NCI-H1694 treated with DMSO at 0.1 percent for 48 hours (cell line): Measurements from ENCODE around the gene MRPS5.
A peak's percentile ranks its signal among the peaks of the same experiment; 100 is the strongest.
"Not testable (repeated sequence)": the region's sequence is repeated elsewhere in the genome, so short reads cannot be mapped to it uniquely, and the experiment has no call there.

Experiments
- DNase-seq: peaks from one replicate; lab custom pipeline; 2025; lab: John Stamatoyannopoulos, UW

Gene MRPS5

DNA sequence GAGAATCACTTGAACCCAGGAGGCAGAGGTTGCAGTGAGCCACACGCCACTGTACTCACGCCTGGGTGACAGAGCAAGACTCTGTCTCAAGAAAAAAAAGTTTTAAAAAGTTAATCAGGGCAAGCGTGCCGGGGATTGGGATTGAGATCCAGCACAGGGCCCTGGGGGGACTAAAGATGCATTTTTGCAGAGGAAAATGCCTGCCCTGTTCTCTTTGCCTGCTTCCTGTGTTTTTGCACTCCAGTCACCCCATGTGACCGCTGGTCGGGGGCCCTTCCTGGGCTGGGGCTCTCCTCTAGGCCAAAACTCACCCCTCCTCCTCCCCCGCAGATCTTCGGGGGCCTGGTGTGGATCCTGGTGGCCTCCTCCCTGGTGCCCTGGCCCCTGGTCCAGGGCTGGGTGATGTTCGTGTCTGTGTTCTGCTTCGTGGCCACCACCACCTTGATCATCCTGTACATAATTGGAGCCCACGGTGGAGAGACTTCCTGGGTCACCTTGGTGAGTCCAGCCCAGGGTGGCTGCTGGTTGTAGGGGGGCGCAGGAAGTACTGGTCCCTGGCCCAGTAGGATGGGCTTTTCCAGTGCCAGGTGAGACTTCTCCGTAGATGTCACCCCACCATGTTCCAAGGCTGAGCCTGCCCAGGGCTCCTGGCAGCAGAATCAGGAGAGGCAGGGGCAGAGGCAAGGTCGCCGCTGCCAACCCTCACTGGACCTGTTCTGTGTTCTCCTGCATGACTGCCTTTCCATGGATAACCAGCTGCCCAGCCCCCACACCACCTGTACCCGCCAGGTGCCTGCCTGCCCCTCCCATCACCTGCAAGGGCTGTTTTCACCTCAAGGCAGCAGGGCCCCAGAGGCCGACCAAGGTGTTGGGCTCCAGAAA lies 73.7 kb downstream of the MRPS5 start:
- DNase-seq: no peak

DNA sequence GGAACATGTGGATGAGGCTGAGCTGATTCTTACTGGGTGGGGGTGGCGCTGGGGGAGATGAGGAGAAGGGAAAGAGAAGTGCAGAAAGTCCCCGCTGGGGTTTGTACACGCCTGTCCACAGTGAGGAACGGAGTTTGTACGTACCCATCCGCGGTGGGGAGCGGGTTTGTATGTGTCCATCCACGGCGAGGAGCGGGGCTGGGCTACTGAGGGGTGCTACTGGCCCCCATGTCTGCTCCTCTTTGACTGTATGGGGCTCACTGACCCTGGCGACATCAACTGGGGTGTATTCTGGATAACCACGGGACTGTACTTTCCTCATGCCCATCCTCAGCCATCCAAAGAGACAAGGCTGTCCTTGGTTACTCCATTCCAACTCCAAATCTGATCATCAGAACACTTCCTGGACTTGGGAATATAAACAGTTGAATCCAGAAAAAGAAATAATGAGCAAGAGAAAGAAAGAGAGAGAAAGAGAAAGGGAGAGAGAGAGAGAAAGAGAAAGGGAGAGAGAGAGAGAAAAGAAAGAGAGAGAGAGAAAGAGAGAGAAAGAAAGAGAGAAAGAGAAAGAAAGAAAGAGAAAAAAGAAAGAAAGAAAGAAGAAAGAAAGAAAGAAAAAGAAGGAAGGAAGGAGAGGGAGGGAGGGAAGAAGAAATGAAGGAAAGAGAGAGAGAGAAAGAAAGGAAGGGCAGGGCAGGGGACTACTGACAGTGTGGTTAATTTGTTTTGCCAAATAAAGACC lies 75.1 kb downstream of the MRPS5 start:
- no peak for DNase-seq

GRCh38 chr2:95044601-95045000 lies 77.0 kb downstream of the MRPS5 start:
- no peak for DNase-seq

DNA sequence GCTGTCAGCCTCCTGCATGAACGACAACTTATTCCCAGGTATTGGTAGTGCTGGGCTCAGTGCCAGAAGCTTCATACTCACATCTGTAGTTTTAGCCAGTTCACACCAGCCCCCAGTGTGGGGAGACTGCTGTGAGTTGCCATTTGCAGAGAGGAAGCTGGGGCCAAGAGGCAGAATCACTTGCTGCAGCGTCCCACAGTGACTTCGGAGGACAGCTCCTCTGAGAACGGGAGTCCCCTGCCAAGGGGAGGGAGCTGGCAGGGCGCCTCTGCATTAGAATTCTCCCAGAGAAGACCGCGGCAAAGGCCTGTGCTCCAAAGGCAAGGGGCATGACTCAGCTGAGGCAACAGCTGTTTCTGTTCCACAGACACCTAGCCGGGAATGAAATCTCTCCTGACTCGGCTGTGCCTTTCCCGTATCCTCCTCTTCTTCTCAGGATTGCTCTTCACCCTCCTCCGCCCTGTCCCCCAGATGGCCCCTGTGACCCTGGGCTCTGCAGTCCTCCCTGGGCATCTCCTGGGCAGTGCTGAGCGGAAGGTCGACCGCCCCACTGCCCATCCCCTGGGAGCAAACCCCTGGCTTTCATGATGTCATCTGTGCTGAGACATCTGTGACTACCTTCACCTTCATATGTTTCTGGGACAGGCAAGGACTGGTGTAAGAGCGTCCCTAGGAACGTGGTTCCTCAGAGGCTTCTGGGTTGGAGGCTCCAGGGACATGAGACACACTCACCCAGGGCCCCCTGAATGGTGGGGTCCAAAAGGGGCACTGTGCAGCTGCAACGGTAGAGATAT lies 78.1 kb downstream of the MRPS5 start:
- DNase-seq: peak; percentile 16

- DNase-seq: no peak
These were observed 78.9 kb downstream of the MRPS5 start for GRCh38 chr2:95042472-95043271.

DNA sequence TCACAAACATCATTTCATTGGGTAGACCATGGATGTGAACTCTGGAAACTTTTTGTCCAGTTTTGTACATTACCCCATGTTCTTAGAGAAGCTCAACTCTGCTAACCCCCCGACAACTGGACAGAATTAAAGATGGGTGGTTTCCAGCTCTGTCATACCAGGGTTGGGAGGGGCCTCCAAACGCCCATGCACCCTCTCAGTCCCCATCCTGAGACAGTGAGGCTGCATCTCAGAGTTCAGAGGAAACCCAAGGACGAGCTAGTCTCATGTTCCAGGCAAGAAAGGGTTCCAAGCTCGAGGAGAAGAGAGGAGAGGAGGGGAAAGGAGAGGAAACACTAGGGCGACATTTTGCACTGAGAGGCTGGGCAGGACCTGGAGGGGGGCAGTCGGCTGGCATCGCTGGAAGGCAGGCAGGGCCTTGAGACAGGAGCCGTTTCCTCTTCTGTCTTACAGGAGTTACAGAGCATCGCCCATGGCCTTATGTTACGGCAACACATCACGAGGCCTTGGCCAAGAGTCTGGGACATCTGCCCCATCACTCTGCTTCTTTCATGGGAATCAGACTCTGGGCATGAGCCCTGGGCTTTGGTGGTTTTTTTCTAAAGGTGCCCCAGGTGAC lies 79.7 kb downstream of the MRPS5 start:
- DNase-seq: no peak

DNA sequence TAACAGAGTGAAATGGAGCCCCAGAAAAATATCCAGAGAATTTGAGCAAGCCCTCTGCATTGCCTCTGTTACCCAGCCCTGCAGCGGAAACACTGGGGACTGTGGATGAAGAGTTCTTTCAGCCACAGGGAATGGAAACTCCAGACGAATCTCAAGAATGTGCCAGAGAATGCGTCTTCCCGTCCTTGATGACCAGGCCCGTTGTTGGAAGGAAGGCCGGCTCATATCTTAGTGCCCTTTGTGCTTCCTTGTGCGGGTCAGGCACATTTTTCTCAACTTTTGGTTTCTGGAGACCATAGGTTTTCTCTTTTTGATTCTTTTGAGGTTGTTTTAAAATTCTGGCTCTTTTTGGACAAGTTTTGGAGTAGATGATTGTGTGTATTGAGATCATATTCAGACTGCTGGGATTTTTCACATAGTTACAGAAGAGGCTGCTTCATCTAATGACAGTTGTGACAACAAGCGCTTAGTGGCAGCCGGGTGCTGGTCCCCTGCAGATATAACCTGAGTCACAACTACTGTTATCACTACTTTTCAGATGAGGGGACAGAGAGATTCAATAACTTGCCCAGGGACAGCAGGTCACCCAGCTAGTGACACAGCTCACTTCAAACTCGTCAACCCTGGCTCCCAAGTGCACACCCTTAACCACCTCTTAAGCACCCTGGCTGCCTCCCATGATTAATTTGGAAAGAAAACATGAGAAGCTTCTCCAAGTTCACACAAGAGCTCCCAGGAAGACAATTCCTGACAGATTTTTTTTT lies 80.4 kb downstream of the MRPS5 start:
- no peak for DNase-seq

GRCh38 chr2:95040426-95040825 lies 81.2 kb downstream of the MRPS5 start:
- no peak for DNase-seq

GRCh38 chr2:95039978-95040377 lies 81.6 kb downstream of the MRPS5 start:
- DNase-seq: no peak

DNA sequence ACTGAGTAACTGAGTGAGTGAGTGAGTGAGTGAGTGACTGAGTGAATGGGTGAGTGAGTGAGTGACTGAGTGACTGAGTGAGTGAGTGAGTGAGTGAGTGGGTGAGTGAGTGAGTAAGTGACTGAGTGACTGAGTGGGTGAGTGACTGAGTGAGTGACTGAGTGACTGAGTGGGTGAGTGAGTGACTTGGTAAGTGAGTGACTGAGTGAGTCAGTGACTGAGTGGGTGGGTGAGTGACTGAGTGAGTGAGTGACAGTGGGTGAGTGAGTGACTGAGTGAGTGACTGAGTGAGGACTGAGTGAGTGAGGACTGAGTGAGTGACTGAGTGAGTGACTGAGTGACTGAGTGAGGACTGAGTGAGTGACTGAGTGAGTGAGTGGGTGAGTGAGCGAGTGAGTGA lies 82.2 kb downstream of the MRPS5 start:
- DNase-seq: no peak

DNA sequence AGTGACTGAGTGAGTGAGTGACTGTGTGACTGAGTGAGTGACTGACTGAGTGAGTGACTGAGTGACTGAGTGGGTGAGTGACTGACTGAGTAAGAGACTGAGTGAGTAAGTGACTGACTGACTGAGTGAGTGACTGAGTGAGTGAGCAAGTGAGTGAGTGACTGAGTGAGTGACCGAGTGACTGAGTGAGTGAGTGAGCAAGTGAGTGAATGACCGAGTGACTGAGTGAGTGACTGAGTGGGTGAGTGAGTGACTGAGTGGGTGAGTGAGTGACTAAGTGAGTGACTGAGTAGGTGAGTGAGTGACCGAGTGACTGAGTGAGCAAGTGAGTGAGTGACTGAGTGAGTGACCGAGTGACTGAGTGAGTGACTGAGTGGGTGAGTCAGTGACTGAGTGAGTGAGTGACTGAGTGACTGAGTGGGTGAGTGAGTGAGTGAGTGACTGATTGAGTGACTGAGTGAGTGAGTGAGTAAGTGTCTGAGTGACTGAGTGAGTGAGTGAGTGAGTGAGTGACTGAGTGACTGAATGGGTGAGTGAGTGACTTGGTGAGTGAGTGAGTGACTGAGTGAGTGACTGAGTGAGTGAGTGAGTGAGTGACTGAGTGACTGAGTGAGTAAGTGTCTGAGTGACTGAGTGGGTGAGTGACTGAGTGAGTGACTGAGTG lies 82.8 kb downstream of the MRPS5 start:
- no peak for DNase-seq

- DNase-seq: not testable (repeated sequence)
These were observed 83.6 kb downstream of the MRPS5 start for GRCh38 chr2:95037841-95038585.

GRCh38 chr2:95037384-95037839 lies 84.2 kb downstream of the MRPS5 start:
- no peak for DNase-seq

GRCh38 chr2:95036596-95037383 lies 84.8 kb downstream of the MRPS5 start:
- no peak for DNase-seq
